HK-2 (cell line): Measurements from ENCODE around the gene RHOD.

Experiments used
- DNase-seq: peaks from one replicate; pipeline ENCODE4 v3.0.0-alpha.2; 2018; ENCODE audit not compliant: unreplicated experiment

Gene RHOD

GRCh38 chr11:67032830-67033551, 23.7 kb upstream of the RHOD start:
- peak; percentile 72 for DNase-seq

DNA sequence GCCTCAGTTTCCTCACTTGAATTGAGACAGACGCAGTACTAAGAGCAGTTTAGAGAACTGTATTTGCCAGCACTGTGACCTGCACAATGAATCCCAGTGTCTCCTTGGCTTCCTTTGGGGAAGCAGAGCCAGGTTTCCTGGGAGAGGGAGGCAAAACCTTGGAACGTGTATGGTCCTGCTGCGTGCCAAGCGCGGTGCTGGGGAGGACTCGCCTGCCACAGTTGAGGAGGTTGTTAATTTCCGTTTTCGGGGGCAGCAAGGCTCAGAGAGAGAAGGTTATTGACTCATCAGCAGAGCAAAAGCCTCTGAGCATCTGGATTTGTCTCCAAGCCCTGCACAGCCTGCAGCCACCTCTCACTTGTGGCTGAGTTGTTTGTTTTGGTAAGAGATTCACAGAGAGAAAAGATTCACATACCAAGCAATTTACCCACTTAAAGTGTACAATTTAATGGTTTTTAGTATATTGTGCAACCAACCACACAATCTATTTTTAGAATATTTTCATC, 22.9 kb upstream of the RHOD start:
- no peak for DNase-seq

DNA sequence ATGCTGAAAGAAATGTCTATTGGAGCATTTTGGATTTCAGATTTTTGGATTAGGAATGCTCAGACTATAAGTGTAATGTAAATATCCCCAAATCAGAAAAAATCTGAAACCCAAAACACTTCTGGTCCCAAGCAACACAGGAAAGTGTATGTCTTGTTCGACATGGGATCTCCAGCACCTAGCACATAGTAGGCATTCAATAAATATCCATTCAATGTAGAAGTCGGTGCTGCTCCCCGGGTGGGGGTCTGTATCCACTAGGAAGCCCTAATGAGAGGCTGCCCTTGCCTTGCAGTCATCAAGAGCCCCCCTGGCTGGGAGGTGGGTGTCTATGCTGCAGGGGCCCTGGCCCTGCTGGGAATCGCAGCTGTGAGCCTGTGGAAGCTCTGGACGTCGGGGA, 22.3 kb upstream of the RHOD start:
- DNase-seq: no peak

- DNase-seq: no peak
Measured at GRCh38 chr11:67040147-67040546, 16.5 kb upstream of the RHOD start.

GRCh38 chr11:67041602-67042001, 15.0 kb upstream of the RHOD start:
- DNase-seq: no peak

DNA sequence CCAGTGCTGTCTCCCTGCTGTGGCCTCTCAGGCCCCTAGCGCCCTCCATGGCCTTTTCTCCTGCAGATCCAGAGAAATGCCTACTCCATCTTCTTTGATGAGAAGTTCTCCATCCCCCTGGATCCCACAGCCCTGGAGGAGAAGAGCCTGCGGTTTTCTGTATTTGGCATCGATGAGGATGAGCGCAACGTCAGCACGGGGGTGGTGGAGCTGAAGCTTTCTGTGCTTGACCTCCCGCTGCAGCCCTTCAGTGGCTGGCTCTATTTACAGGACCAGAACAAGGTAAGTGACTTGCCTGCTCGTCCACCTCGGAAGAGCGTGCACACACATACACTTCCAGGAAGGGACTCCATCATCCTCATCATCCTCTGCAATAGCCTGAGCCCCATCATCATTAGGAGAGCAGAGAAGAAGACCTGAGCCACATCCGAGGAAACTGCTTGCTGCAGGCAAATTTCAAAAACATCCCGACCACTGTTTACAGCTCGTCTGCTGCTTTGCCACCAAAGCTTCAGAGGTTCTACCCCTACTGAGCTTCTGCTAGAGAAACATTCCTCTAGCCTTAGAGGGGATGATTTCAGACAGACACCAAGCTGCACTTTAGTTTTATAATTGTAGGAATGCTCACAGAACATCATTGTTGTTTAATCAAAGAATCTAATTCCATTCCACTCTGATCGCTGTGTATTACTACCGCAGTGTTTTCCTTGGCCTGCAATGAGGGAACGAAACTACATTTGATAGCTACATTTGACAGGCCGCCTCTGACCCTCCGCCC, 12.9 kb upstream of the RHOD start:
- no peak for DNase-seq

DNA sequence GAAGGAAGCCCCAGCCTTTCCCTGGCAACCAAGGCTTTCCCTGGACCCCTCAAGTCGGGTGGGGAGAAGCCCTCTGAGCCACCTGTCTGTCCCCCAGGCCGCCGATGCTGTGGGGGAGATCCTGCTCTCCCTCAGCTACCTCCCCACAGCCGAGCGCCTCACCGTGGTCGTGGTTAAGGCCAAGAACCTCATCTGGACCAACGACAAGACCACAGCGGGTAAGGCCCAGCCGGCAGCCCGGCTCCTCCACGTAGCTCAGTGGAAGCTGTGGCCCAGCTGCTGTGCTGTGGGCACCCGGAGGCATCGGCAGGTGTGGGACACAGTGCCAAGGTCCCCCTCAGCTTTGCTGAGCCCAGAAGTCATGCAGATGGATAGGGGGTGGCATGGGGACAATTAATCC, 12.2 kb upstream of the RHOD start:
- no peak for DNase-seq

- DNase-seq: peak; percentile 71
Measured at GRCh38 chr11:67045314-67045713, 11.3 kb upstream of the RHOD start.

GRCh38 chr11:67048515-67049130, 8.0 kb upstream of the RHOD start:
- DNase-seq: no peak

DNA sequence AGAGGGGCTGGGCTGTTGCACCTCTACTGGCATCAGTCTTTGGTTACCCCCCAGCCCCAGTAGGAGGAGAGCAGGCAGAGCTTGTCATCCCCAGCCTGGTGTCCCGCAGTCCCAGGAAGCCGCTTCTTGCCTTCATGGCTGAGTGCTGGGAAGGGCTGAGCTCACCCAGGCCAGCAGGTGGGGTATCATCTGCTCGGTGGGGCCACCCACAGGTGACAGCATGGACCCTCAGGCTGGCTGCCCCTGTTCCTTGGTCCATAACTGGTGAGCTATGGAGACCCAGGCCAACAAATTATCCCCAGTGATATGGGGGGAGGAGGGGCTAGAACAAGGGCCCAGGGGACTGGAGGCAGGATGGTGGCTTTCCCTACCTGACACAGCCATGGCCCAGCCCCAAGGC, 6.5 kb upstream of the RHOD start:
- no peak for DNase-seq

GRCh38 chr11:67051180-67051893, 5.3 kb upstream of the RHOD start:
- no peak for DNase-seq

DNA sequence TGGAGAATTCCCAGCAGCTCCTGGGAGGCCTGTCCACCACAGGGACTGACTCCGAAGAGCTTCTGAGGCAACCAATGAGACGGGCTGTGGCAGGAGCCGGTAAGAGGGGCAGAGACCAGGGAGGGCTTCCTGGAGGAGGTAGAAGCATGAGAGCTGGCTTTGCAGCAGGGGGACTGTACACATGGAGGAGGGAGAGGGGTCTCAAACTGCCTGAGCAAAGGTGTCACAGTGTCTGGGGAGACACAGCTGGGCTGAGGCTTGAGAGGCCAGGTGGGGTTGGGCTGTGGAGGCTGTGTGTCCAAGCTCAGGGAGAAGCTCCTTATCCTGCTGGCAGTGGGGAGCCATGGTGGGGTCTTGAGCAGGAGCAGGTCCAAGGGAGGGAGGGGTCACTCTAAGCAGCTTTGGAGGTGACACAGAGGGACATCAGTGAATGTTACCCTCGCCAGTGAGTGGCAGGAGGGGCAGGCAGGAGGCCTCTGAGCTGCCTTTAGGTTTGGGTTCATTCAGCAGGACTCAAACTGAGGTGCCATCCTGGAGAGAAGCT, 4.6 kb upstream of the RHOD start:
- no peak for DNase-seq

- no peak for DNase-seq
Measured at GRCh38 chr11:67052891-67053290, 3.8 kb upstream of the RHOD start.

- DNase-seq: no peak
Measured at GRCh38 chr11:67053896-67054329, 2.7 kb upstream of the RHOD start.

- peak; percentile 68 for DNase-seq
Measured at GRCh38 chr11:67054346-67054835, 2.3 kb upstream of the RHOD start.

DNA sequence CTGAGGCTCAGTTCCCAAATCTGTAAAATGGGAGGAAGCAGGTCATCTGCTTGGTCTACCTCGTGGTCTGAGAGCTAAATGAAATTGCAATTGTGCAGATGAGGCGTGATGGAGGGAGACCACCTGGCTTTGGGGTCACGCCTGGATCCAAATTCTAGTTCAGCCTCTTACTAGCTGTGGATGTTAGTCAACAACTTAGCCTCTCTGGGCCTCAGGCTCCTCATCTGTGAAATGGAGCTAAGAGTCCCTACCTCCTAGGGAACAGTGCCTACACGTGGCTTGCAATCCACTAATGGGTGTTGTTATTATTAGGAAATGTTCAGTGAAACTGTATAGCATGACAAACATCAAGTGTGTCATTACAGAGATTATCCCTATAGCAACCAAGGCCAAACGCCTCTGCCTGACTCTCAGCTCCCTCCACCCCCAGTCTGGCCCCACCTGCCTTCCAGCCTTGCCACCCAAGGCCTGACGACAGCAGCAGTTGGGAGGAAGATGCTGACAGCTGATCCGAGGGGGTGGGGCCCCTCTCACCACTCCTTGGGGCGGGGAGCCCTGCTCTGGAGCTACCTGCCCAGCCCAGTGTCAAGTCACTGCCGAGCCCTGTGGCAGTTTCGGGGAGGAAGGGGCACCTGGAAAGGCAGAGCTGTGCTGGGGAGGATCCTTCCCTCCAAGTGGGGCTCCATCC, 1.7 kb upstream of the RHOD start:
- no peak for DNase-seq

DNA sequence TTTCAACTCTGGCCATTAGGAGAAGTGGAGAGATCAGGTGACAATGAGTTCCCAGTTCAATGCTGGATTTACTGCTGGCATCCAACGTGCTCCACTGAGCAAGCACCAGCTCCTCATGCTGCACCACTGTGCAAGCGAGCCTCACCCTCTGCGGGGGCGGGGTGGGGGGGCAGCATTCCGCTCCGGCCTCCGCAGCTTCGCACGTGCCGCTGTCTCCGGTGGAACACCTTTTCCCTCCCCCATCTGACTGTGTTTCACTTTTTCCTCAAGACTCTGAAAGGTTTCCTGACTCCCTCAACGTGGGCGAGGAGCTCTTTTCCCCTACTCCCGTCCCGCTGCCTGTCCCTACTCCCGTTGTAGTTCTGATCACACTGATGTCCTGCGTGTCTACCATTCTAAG, 835 bp upstream of the RHOD start:
- no peak for DNase-seq

DNA sequence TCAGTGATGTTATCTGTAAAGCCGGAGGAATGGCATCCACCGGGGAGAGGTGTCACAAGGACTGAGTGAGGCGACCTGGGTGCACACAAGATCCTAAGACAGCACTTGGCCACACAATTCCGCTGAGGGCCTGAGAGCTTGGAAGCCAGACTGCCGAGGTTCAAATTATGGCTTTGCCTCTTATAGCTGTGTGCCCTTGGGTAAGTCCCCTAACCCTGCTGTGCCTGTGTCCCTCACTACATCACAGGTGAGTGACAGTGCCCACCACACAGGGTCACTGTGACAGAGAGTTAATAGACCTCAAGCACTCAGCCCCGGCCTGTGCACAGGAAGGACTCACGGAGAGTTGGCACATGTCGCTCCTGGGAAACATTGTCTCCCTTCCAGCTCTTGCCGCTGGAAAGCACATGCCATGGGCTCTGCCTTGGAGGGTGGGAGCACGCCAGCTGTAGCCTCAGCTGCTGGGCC, 592 bp downstream of the RHOD start:
- DNase-seq: no peak

DNA sequence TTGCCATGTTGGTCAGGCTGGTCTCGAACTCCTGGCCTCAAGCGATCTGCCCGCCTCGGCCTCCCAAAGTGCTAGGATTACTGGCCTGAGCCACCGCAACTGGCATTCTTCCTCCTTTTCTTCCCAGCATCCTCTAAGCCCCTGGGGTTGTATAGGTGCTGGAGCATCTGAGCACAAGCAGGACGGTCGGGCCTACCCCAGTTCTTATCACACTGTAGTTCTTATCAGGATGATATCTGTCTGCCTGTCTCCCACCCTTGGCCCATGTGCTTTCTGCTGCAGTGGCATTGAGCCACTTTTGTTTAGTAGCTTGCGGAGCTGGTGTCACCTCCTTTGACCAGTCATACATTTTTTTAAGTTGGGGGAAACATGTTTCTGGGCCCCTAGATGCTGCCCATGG, 1.9 kb downstream of the RHOD start:
- no peak for DNase-seq

DNA sequence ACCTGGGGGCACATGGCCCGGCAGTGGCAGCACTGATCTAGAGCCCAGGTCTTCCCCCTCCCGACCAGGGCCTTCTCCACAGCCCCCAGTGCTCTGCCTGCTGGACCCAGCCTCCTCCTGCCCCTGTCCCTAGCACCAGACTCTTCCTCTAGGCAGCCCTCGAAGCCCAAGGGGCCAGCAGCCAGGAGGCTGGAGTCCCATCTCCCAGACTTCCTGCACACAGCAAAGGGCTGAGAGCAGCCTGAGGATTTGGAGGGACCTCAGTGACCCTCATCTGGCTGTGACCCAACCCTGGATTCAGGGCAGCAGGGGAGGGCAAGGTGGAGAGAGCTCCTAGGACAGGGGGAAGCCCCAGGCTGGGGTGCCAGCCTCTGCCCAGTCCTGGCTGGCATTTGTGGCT, 3.0 kb downstream of the RHOD start:
- DNase-seq: no peak

DNA sequence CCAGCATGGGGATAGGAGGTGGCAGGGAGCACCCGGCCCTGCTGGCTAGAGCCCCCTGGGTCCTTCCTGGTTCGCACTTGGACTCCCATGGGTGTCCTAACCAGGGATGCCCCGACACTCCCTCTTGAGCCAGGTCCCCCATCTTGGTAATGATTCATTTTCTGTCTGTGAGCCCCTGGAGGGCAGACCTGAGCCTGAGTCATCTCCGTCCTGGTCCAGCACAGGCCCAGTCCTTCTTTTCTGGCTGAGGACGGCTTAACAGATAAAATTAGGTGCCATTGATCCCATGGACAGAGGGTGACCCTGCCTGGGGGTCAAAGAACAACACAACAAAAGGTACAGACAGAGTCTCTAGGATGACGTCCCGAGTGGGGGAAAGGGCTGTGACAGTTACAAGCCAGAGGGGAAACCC, 3.5 kb downstream of the RHOD start:
- DNase-seq: no peak
